HEK293 (cell line): ENCODE data around the gene GNAI2.

Experiments
- CTCF ChIA-PET: fragments of 350-600 bp; formaldehyde crosslinking; extraction: SDS; loops from one replicate; lab custom pipeline; 2021; ENCODE audit warnings: antibody characterized with exemption; lab: Yijun Ruan, JAX
- POLR2A ChIA-PET: fragments of 300-600 bp; formaldehyde crosslinking; extraction: SDS; loops from one replicate; lab custom pipeline; 2020; ENCODE audit warnings: antibody characterized with exemption, inconsistent platforms; lab: Yijun Ruan, JAX
- H3K27ac ChIP-seq: fragments of 200-500 bp; sonication (Bioruptor generic); 2 replicates; pipeline ENCODE4 v1.5.1; 2014; ENCODE audit warnings: low read depth, low read length, control low read depth, inconsistent platforms; ENCODE audit errors: extremely low read depth
- H3K36me3 ChIP-seq, 2 experiments: fragments of 200-500 bp in 1 of 2; sonication (Bioruptor generic) in 1 of 2; 1 replicate in 1 of 2; 2 replicates in 1 of 2; pipeline ENCODE4 v1.5.1; 2014 to 2017; ENCODE audit warnings: inconsistent platforms in 2 of 2, low read length in 2 of 2; ENCODE audit not compliant: control insufficient read depth in 2 of 2, insufficient read depth in 1 of 2
- H3K4me1 ChIP-seq: fragments of 200-500 bp; sonication (Bioruptor generic); 2 replicates; pipeline ENCODE4 v1.5.1; 2014; ENCODE audit warnings: mild to moderate bottlenecking, low read length, inconsistent platforms; ENCODE audit not compliant: control insufficient read depth, insufficient read depth
- H3K4me3 ChIP-seq: 2 replicates; pipeline ENCODE4 v1.5.1; 2011; ENCODE audit warnings: low read depth, mild to moderate bottlenecking, control low read depth, low read length, moderate library complexity
- H3K9me3 ChIP-seq: fragments of 200-500 bp; sonication (Bioruptor generic); 2 replicates; pipeline ENCODE4 v1.5.1; 2014; ENCODE audit warnings: low read depth, low read length, inconsistent platforms; ENCODE audit not compliant: control insufficient read depth, insufficient read depth
- KLF17 ChIP-seq: fragments of 450-650 bp; formaldehyde crosslinking; IDR thresholded peaks from 2 replicates; pipeline ENCODE4 v1.5.1; 2016; ENCODE audit warnings: missing biosample characterization, missing genetic modification characterization
- OVOL3 ChIP-seq: fragments of 450-650 bp; formaldehyde crosslinking; IDR thresholded peaks from 2 replicates; pipeline ENCODE4 v1.5.1; 2016; ENCODE audit warnings: missing biosample characterization, missing genetic modification characterization
- SALL2 ChIP-seq: fragments of 450-650 bp; formaldehyde crosslinking; IDR thresholded peaks from 2 replicates; pipeline ENCODE4 v1.5.0; 2017; ENCODE audit warnings: missing biosample characterization, mild to moderate bottlenecking, missing genetic modification characterization, borderline replicate concordance
- SP2 ChIP-seq: fragments of 450-650 bp; formaldehyde crosslinking; IDR thresholded peaks from 2 replicates; pipeline ENCODE4 v1.5.1; 2016; ENCODE audit warnings: missing biosample characterization, missing genetic modification characterization
- ZBTB17 ChIP-seq: fragments of 450-650 bp; formaldehyde crosslinking; IDR thresholded peaks from 2 replicates; pipeline ENCODE4 v1.5.1; 2016; ENCODE audit warnings: missing biosample characterization, missing genetic modification characterization
- ZBTB26 ChIP-seq: fragments of 450-650 bp; formaldehyde crosslinking; optimal IDR thresholded peaks from 2 replicates; pipeline ENCODE3; 2016; ENCODE audit warnings: missing biosample characterization, mild to moderate bottlenecking, missing genetic modification characterization
- ZEB2 ChIP-seq: fragments of 450-650 bp; formaldehyde crosslinking; IDR thresholded peaks from 2 replicates; pipeline ENCODE4 v1.5.1; 2016; ENCODE audit warnings: missing biosample characterization, missing genetic modification characterization
- ZFHX2 ChIP-seq: fragments of 450-650 bp; formaldehyde crosslinking; conservative IDR thresholded peaks from 2 replicates; pipeline ENCODE4 v1.5.1; 2016; ENCODE audit warnings: missing biosample characterization, missing genetic modification characterization
- ZIC2 ChIP-seq: fragments of 450-650 bp; formaldehyde crosslinking; IDR thresholded peaks from 2 replicates; pipeline ENCODE4 v1.5.1; 2016; ENCODE audit warnings: missing biosample characterization, missing genetic modification characterization
- ZNF10 ChIP-seq: fragments of 450-650 bp; formaldehyde crosslinking; IDR thresholded peaks from 2 replicates; pipeline ENCODE4 v1.5.1; 2017; ENCODE audit warnings: missing biosample characterization, missing genetic modification characterization
- ZNF184 ChIP-seq: fragments of 450-650 bp; IDR thresholded peaks from 2 replicates; pipeline ENCODE4 v1.5.1; 2018; ENCODE audit warnings: missing biosample characterization, mild to moderate bottlenecking, missing genetic modification characterization
- ZNF19 ChIP-seq: fragments of 450-650 bp; formaldehyde crosslinking; IDR thresholded peaks from 2 replicates; pipeline ENCODE4; 2016; ENCODE audit warnings: missing biosample characterization, missing genetic modification characterization, low read depth
- ZNF214 ChIP-seq: fragments of 450-650 bp; formaldehyde crosslinking; IDR thresholded peaks from 2 replicates; pipeline ENCODE4 v1.5.1; 2017; ENCODE audit warnings: missing biosample characterization, mild to moderate bottlenecking, missing genetic modification characterization, borderline replicate concordance
- ZNF324 ChIP-seq: fragments of 450-650 bp; formaldehyde crosslinking; IDR thresholded peaks from 2 replicates; pipeline ENCODE4 v1.5.1; 2016; ENCODE audit warnings: missing biosample characterization, missing genetic modification characterization
- ZNF692 ChIP-seq: fragments of 450-650 bp; formaldehyde crosslinking; IDR thresholded peaks from 2 replicates; pipeline ENCODE4 v1.5.1; 2016; ENCODE audit warnings: missing biosample characterization, missing genetic modification characterization
- ZNF777 ChIP-seq: fragments of 450-650 bp; formaldehyde crosslinking; IDR thresholded peaks from 2 replicates; pipeline ENCODE4 v1.5.1; 2017; ENCODE audit warnings: missing biosample characterization, missing genetic modification characterization, borderline replicate concordance
- ZNF843 ChIP-seq: fragments of 450-650 bp; formaldehyde crosslinking; IDR thresholded peaks from 2 replicates; pipeline ENCODE4 v1.5.1; 2016; ENCODE audit warnings: missing biosample characterization, missing genetic modification characterization

Gene GNAI2

GRCh38 chr3:50194128-50194902 is 41.7 kb upstream of the GNAI2 start (continued):
- TF ChIP-seq KLF17 = peak; percentile 59; the same call in 1 of the 2 replicates
- no peak for TF ChIP-seq ZNF184
- TF ChIP-seq SP2 (tag by site-specific recombination) = no peak
- TF ChIP-seq ZFHX2 = peak; percentile 89
- no peak for TF ChIP-seq ZNF777
- TF ChIP-seq ZNF19 (tag by site-specific recombination) = no peak
- 0 out of 2 replicates have a peak, but pooled peaks have one; percentile 35 for TF ChIP-seq ZEB2 (tag by site-specific recombination)
- TF ChIP-seq ZNF214 = no peak

- ChIA-PET CTCF (interaction anchor here (0.6 to 7.7 kb wide), 36 partner anchors 9 to 193 kb away, joined by 3 to 237 read pairs (median 6); partner anchors contain the start of genes GNAI2, LSMEM2, SEMA3B and SLC38A3), POLR2A (interaction anchor here (0.5 to 1.5 kb wide), 8 partner anchors 9 to 1150 kb away, joined by 3 to 7 read pairs (median 4); partner anchors contain the start of genes GNAI2, HYAL3, NAA80 and SLC38A3)
- Histone ChIP-seq H3K36me3 (no peaks in the 10 kb centered on the region), H3K9me3 (no peaks in the 10 kb centered on the region), H3K4me3 (no peak overlapping the region), H3K27ac (no peak overlapping the region), H3K4me1 (no peaks in the 10 kb centered on the region)
- TF ChIP-seq SALL2 (tag by site-specific recombination) = no peak
- TF ChIP-seq ZBTB17 (tag by site-specific recombination) = 0 out of 2 replicates have a peak, but pooled peaks have one; percentile 3
- TF ChIP-seq ZBTB26 (tag by site-specific recombination) = peak; percentile 14
These were observed 41.0 kb upstream of the GNAI2 start for GRCh38 chr3:50194903-50195500.

GRCh38 chr3:50195501-50196252 is 40.3 kb upstream of the GNAI2 start:
- no peaks in the 10 kb centered on the region for H3K4me1 ChIP-seq
- POLR2A ChIA-PET = interaction anchor here (1.1 kb wide), 1 partner anchor 129 kb away, joined by 4 read pairs; no protein-coding TSS in a partner anchor
- H3K36me3 ChIP-seq = no peaks in the 10 kb centered on the region
- TF ChIP-seq OVOL3 (tag by site-specific recombination) (no peak), ZIC2 (peak; percentile 25; the same call in 1 of the 2 replicates)
- TF ChIP-seq, all 188 proteins: peak for 1
- no peak overlapping the region for H3K27ac ChIP-seq
- H3K9me3 ChIP-seq = no peaks in the 10 kb centered on the region
- no peak overlapping the region for H3K4me3 ChIP-seq
- CTCF ChIA-PET = interaction anchor here (0.9 to 7.7 kb wide), 20 partner anchors 9 to 174 kb away, joined by 3 to 237 read pairs (median 8); partner anchors contain the start of genes GNAI2 and SLC38A3

- Histone ChIP-seq H3K36me3 (no peaks in the 10 kb centered on the region), H3K4me1 (no peaks in the 10 kb centered on the region), H3K27ac (no peak overlapping the region), H3K9me3 (no peaks in the 10 kb centered on the region), H3K4me3 (no peak overlapping the region)
- POLR2A ChIA-PET = no interaction called here
- CTCF ChIA-PET = interaction anchor here (0.6 to 7.7 kb wide), 6 partner anchors 23 to 198 kb away, joined by 3 to 237 read pairs (median 27); no protein-coding TSS in a partner anchor
- TF ChIP-seq ZNF10 (tag by site-specific recombination) = no peak
- no peak for TF ChIP-seq ZNF324 (tag by site-specific recombination)
- TF ChIP-seq ZNF843 (tag by site-specific recombination) = no peak
- TF ChIP-seq ZNF692 (tag by site-specific recombination) = no peak
These were observed 39.7 kb upstream of the GNAI2 start for GRCh38 chr3:50196253-50196801.
